Prostate gland (tissue), 2 donors: Measurements from ENCODE around the gene PUS1.

Experiments
- POLR2A ChIP-seq: fragments of 450-650 bp; IDR thresholded peaks from one replicate; pipeline ENCODE4 v1.6.1; 2016; ENCODE audit warnings: antibody characterized with exemption, mild to moderate bottlenecking
- POLR2AphosphoS5 ChIP-seq: sonication (generic); formaldehyde crosslinking; IDR thresholded peaks from one replicate; pipeline ENCODE4 v1.6.1; 2017; ENCODE audit warnings: antibody characterized with exemption
- TF ChIP-seq, protein P1 (sequence below), 4 experiments: fragments of 200-600 bp in 2 of 4; fragments of 450-650 bp in 2 of 4; sonication (generic) in 2 of 4; IDR thresholded peaks; 1 replicate in 3 of 4; 2 replicates in 1 of 4; pipeline ENCODE4 v1.5.1; 2016 to 2019; ENCODE audit warnings: antibody characterized with exemption in 4 of 4, mild to moderate bottlenecking in 2 of 4, moderate library complexity in 2 of 4

DNA sequence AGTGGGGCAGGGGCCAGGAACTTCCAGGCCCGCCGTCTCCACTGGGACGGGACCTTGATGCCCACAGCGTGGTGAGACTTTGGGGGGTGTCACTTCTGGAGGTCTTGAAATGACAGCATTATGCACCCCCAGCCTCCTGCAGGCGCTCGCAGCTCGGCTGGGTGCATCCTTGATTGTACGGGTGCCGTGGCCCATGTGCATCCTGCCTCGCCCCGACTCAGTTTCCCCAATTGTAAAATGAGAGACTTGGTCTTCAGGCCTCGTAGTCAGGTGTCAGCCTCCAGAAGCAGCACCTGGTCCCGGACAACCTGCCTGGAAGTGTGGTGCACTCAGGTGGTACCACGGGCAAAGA lies 8.9 kb upstream of the PUS1 start:
- TF ChIP-seq POLR2A (no peak), POLR2AphosphoS5 (no peak)
- TF ChIP-seq, protein P1, sequence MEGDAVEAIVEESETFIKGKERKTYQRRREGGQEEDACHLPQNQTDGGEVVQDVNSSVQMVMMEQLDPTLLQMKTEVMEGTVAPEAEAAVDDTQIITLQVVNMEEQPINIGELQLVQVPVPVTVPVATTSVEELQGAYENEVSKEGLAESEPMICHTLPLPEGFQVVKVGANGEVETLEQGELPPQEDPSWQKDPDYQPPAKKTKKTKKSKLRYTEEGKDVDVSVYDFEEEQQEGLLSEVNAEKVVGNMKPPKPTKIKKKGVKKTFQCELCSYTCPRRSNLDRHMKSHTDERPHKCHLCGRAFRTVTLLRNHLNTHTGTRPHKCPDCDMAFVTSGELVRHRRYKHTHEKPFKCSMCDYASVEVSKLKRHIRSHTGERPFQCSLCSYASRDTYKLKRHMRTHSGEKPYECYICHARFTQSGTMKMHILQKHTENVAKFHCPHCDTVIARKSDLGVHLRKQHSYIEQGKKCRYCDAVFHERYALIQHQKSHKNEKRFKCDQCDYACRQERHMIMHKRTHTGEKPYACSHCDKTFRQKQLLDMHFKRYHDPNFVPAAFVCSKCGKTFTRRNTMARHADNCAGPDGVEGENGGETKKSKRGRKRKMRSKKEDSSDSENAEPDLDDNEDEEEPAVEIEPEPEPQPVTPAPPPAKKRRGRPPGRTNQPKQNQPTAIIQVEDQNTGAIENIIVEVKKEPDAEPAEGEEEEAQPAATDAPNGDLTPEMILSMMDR (IDR thresholded peaks at IDR 0.05), result no peak
